NCI-H345 (cell line): Measurements from ENCODE around the gene COMMD9.

ENCODE experiments used
- DNase-seq: peaks from one replicate; lab custom pipeline; 2025; lab: John Stamatoyannopoulos, UW

COMMD9 gene

GRCh38 chr11:36224209-36224882 is 64.9 kb downstream of the COMMD9 start:
- no peak for DNase-seq

GRCh38 chr11:36222831-36223635 is 66.2 kb downstream of the COMMD9 start:
- peak; percentile 9 for DNase-seq
